ENCODE measurements around the gene PSAT1. TPM values are rescaled to one million over a fixed set of nuclear protein-coding genes. Genes with fewer than 3 reads are reported as not detected.
"Not testable (repeated sequence)": the region's sequence is repeated elsewhere in the genome, so short reads cannot be mapped to it uniquely, and the experiment has no call there.

Gene PSAT1
- total RNA-seq, 2 experiments from 2014 or later, result 174 to 182 TPM

DNA sequence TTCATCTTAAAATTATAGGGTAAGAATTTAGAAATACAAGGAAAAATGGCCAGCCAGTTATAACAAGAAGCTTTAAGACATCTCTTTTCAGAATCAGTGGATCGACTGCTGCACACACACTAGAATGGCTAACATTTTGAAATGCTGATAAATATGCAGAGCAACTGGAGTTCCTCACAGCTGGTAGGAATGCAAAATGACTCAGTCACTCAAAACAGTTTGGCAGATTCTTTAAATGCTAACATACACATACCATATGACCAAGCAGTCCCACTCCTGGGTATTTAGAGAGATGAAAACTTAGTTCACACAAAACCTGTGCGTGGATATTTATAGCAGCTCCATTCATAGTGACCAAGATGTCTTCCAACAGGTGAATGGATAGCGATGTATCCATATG, 23.2 kb upstream of the PSAT1 start:
- Mint-ChIP-seq H3K4me1 (ENCODE audit: low read depth) (peaks cover 11% of the 10 kb centered on the region), H3K36me3 (ENCODE audit: low read depth) (peaks cover 22% of the 10 kb centered on the region), H3K4me3 (no peak overlapping the region), H3K27ac (no peak overlapping the region), H3K27me3 (no peaks in the 10 kb centered on the region), H3K9me3 (no peaks in the 10 kb centered on the region)
- DNase-seq, result no peak
- ChIA-PET CTCF (interaction anchor here (1.0 to 1.3 kb wide), 2 partner anchors 13 to 24 kb away, joined by 3 read pairs; no protein-coding TSS in a partner anchor), POLR2A (no interaction called here)
- no peak for ATAC-seq
- intact Hi-C loops (cut with micrococcal nuclease), result no loop called here
- no peak for TF ChIP-seq CTCF (IDR thresholded peaks at IDR 0.05)

GRCh38 chr9:78278177-78278777, 18.6 kb upstream of the PSAT1 start:
- ChIA-PET POLR2A (no interaction called here), CTCF (interaction anchor here (1.6 kb wide), 1 partner anchor 19 kb away, joined by 4 read pairs; the partner anchor contains the start of gene PSAT1)
- ATAC-seq (no peak), DNase-seq (no peak)
- peaks cover 11% of the 10 kb centered on the region for H3K4me1 Mint-ChIP-seq (ENCODE audit: low read depth)
- H3K4me3 Mint-ChIP-seq, result no peak overlapping the region
- TF ChIP-seq CTCF (IDR thresholded peaks at IDR 0.05), result no peak
- peaks cover 2% of the 10 kb centered on the region for H3K36me3 Mint-ChIP-seq (ENCODE audit: low read depth)
- H3K9me3 Mint-ChIP-seq, result no peaks in the 10 kb centered on the region
- no peak overlapping the region for H3K27ac Mint-ChIP-seq
- intact Hi-C loops (cut with micrococcal nuclease), result no loop called here
- H3K27me3 Mint-ChIP-seq, result no peaks in the 10 kb centered on the region

DNA sequence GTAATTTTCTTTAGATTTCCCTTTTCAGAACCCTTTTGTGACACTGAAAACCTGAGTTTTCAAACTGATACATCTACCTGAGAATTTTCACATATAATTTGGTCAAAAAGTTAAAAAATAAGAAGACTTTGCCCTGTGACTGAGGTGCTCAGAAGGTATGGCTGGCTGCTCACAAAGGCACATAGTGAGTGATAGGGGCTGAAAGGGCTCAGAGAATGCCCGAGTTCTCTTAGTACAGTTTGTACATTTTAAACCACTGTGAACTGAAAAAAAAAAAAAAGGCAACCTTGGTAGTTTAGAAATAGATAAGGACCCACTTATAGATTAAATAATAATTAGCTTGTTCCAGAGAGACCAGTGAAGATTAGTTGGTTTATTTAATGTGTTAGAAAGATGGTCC, 18.1 kb upstream of the PSAT1 start:
- peaks cover 11% of the 10 kb centered on the region for H3K4me1 Mint-ChIP-seq (ENCODE audit: low read depth)
- intact Hi-C loops (cut with micrococcal nuclease), result no loop called here
- no peak overlapping the region for H3K4me3 Mint-ChIP-seq
- H3K9me3 Mint-ChIP-seq, result no peaks in the 10 kb centered on the region
- ATAC-seq (no peak), DNase-seq (no peak)
- CTCF ChIA-PET, result interaction anchor here (1.6 kb wide), 1 partner anchor 18 kb away, joined by 4 read pairs; the partner anchor contains the start of gene PSAT1
- no peaks in the 10 kb centered on the region for H3K36me3 Mint-ChIP-seq (ENCODE audit: low read depth)
- H3K27ac Mint-ChIP-seq, result no peak overlapping the region
- H3K27me3 Mint-ChIP-seq, result no peaks in the 10 kb centered on the region
- POLR2A ChIA-PET, result no interaction called here
- no peak for TF ChIP-seq CTCF (IDR thresholded peaks at IDR 0.05)

GRCh38 chr9:78280982-78281668, 15.8 kb upstream of the PSAT1 start:
- TF ChIP-seq CTCF (IDR thresholded peaks at IDR 0.05), result no peak
- H3K4me3 Mint-ChIP-seq, result no peak overlapping the region
- ChIA-PET CTCF (no interaction called here), POLR2A (interaction anchor here (1.2 kb wide), 1 partner anchor 16 kb away, joined by 3 read pairs; no protein-coding TSS in a partner anchor)
- no peaks in the 10 kb centered on the region for H3K36me3 Mint-ChIP-seq (ENCODE audit: low read depth)
- H3K27ac Mint-ChIP-seq, result no peak overlapping the region
- ATAC-seq (no peak), DNase-seq (no peak)
- H3K9me3 Mint-ChIP-seq, result no peaks in the 10 kb centered on the region
- peaks cover 11% of the 10 kb centered on the region for H3K4me1 Mint-ChIP-seq (ENCODE audit: low read depth)
- intact Hi-C loops (cut with micrococcal nuclease), result no loop called here
- H3K27me3 Mint-ChIP-seq, result no peaks in the 10 kb centered on the region

DNA sequence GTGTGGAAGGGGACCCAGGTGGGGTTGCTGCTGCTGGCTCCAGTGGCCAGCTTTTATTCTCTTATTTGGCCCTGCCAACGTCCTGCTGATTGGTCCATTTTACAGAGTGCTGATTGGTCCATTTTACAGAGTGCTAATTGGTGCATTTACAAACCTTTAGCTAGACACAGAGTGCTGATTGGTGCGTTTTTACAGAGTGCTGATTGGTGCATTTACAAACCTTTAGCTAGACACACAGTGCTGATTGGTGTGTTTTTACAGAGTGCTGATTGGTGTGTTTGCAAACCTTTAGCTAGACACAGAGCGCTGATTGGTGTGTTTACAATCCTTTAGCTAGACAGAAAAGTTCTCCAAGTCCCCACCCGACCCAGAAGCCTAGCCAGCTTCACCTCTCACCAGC, 12.7 kb upstream of the PSAT1 start:
- intact Hi-C loops (cut with micrococcal nuclease); H3K27ac Mint-ChIP-seq; H3K36me3 Mint-ChIP-seq (ENCODE audit: low read depth); ATAC-seq; H3K4me3 Mint-ChIP-seq; H3K27me3 Mint-ChIP-seq; DNase-seq; H3K4me1 Mint-ChIP-seq (ENCODE audit: low read depth); H3K9me3 Mint-ChIP-seq: not testable (repeated sequence)
- ChIA-PET POLR2A (interaction anchor here (1.3 to 2.0 kb wide), 3 partner anchors 12 to 52 kb away, joined by 3 to 11 read pairs (median 4); partner anchors contain the start of gene PSAT1), CTCF (interaction anchor here (1.4 to 1.8 kb wide), 2 partner anchors 11 to 85 kb away, joined by 4 to 5 read pairs; no protein-coding TSS in a partner anchor)

All from activated CD8-positive, alpha-beta T cell treated with anti-CD3 and anti-CD28 coated beads for 36 hours (primary cell).